Jurkat, Clone E6-1 (cell line): ENCODE data around the gene PRDM1.
A peak's percentile ranks its signal among the peaks of the same experiment; 100 is the strongest.

Experiments
- DNase-seq: peaks from one replicate; pipeline ENCODE4 v3.0.0-alpha.2; 2011; ENCODE audit warnings: low read depth, low spot score
- H3K4me3 ChIP-seq: 2 replicates; pipeline ENCODE4 v1.5.1; 2011; ENCODE audit warnings: mild to moderate bottlenecking, low read length, control low read depth, moderate library complexity

Gene PRDM1

GRCh38 chr6:106125925-106126435, 39.8 kb downstream of the PRDM1 start:
- H3K4me3 ChIP-seq, result no peak overlapping the region
- DNase-seq, result no peak

- no peak overlapping the region for H3K4me3 ChIP-seq
- no peak for DNase-seq
Measured at GRCh38 chr6:106126482-106126881, 40.3 kb downstream of the PRDM1 start.

- DNase-seq, result no peak
- no peak overlapping the region for H3K4me3 ChIP-seq
Measured at GRCh38 chr6:106128981-106129781, 43.0 kb downstream of the PRDM1 start.

- DNase-seq, result no peak
- H3K4me3 ChIP-seq, result no peak overlapping the region
Measured at GRCh38 chr6:106132153-106132698, 46.1 kb downstream of the PRDM1 start.

GRCh38 chr6:106133040-106133439, 46.9 kb downstream of the PRDM1 start:
- no peak overlapping the region for H3K4me3 ChIP-seq
- DNase-seq, result no peak

GRCh38 chr6:106134087-106134770, 48.1 kb downstream of the PRDM1 start:
- no peak overlapping the region for H3K4me3 ChIP-seq
- DNase-seq, result no peak

GRCh38 chr6:106134906-106135634, 48.9 kb downstream of the PRDM1 start:
- DNase-seq, result no peak
- no peak overlapping the region for H3K4me3 ChIP-seq

- no peak for DNase-seq
- no peak overlapping the region for H3K4me3 ChIP-seq
Measured at GRCh38 chr6:106135911-106136571, 49.9 kb downstream of the PRDM1 start.

- no peak overlapping the region for H3K4me3 ChIP-seq
- DNase-seq, result no peak
Measured at GRCh38 chr6:106136845-106137244, 50.7 kb downstream of the PRDM1 start.

- DNase-seq, result no peak
- no peak overlapping the region for H3K4me3 ChIP-seq
Measured at GRCh38 chr6:106138151-106138550, 52.0 kb downstream of the PRDM1 start.

GRCh38 chr6:106141441-106142237, 55.5 kb downstream of the PRDM1 start:
- peak; percentile 65 for DNase-seq
- no peak overlapping the region for H3K4me3 ChIP-seq

GRCh38 chr6:106142876-106143431, 56.8 kb downstream of the PRDM1 start:
- no peak overlapping the region for H3K4me3 ChIP-seq
- no peak for DNase-seq

GRCh38 chr6:106143665-106144064, 57.5 kb downstream of the PRDM1 start:
- DNase-seq, result peak; percentile 77
- no peak overlapping the region for H3K4me3 ChIP-seq

- DNase-seq, result peak; percentile 63
- H3K4me3 ChIP-seq, result no peak overlapping the region
Measured at GRCh38 chr6:106145144-106145543, 59.0 kb downstream of the PRDM1 start.

- no peak overlapping the region for H3K4me3 ChIP-seq
Measured at GRCh38 chr6:106145741-106146227, 59.6 kb downstream of the PRDM1 start.

GRCh38 chr6:106146852-106147351, 60.8 kb downstream of the PRDM1 start:
- no peak for DNase-seq
- H3K4me3 ChIP-seq, result no peak overlapping the region

More at GRCh38 chr6:106145741-106146227, 59.6 kb downstream of the PRDM1 start:
- no peak for DNase-seq

- no peak for DNase-seq
- no peak overlapping the region for H3K4me3 ChIP-seq
Measured at GRCh38 chr6:106147476-106147875, 61.3 kb downstream of the PRDM1 start.
